Measurements from ENCODE around the gene ARFGAP1.
"Not testable (repeated sequence)": the region's sequence is repeated elsewhere in the genome, so short reads cannot be mapped to it uniquely, and the experiment has no call there.

The ARFGAP1 gene

DNA sequence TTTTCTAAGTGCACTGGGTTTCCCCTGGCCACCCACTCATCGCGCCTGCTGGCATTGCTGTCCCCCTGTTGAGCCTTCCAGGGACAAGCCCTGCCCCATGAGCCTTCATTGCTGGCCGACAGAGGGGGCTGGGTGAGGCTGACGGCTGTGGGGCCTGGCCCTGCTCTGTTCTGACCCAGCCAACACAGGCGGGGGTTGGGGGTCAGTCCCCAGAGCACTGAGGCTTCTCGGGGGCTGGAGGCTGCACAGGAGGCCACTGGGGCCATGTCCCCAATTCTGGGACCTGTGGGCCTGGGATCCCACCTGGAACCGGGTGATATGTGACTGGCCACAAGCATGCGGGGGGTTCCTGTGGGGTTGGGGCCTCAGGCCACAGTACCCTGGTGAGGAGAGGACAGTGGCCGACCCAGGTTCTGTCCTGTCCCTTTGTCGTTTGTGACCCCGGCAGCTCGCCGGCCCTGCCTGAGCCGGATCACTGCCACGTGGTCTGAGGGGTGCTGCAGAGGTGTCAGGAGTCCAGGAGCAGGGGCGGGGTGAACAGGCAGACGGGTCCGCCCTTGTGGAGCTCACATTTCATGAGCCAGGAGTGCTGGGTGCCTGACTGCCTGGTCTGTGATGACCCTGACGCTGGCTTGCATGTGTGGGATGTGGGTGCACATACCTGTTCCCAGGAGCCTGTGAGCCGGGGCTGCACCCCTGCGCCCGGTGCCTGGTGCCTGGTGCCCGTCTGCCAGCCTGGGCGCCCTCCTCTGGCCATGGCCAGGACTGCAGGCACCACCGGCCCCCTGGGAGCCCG, 18.3 kb downstream of the ARFGAP1 start:
- peak; percentile 44 for DNase-seq (ENCODE audit: low spot score)

DNA sequence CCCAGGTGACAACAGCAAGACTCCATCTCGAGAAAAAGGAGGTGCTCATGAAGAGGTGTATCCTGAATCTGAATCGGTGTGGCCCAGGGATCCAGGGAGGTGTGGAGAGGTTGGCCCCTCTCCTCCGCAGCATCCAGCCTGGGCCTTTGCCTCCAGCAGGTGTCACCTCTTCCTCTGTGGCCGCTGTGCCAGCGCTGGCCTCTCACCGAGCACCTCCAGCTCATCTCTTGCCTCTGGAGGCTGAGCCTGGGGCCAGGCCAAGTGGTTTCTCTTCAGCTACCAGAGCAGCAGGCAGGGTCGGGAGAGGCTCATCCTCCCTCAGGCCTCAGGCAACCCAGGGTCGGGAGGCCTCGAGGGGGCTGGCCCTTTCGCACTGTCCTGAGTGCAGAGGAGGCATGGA, 19.2 kb downstream of the ARFGAP1 start:
- no peak for DNase-seq (ENCODE audit: low spot score)

DNA sequence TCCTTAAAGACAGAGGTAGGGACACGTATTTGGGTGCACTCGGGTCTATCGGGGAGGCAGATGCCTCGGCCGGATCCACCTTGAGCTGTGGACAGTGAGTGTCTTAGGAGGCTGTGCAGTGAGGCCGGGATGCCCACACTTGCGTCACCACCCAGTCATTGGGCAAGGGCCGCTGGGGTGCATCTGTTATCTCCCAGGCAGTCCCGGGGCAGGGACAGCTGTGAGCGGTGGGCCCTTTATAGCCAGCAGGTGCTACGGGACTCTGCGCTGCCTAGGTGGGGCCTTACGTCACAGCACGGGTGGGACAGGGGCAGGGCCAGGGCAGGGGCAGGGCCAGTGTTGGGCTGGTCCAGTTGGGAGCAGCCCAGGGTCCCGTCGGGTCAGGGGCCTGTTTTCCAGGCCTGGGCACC, 19.7 kb downstream of the ARFGAP1 start:
- no peak for DNase-seq (ENCODE audit: low spot score)

DNA sequence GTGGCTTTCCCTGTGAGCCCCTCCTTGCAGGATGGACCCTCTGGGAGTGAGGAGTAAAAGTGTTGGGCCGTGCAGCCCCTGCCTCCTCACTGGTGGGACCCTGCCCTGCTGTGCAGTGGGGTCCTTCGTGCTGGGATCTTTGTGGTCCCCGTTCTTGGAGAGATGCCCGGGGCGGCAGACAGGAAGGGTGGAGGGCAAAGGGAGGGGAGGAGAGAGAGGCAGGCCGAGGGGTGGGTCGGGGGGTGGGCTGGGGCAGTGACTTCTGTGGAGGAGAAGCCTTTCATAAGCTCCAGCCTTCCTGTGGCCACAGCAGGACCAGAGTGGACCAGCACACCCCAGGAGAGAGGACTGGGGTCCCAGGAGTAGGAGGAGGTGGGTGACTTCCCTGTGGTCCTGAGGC, 20.3 kb downstream of the ARFGAP1 start, which contains the start of gene COL20A1:
Gene COL20A1 (plus strand): TSS at position 283 of the 400 bp plus-strand sequence. CDS start 1,922 bp downstream, outside the sequence.
- DNase-seq (ENCODE audit: low spot score), result no peak

DNA sequence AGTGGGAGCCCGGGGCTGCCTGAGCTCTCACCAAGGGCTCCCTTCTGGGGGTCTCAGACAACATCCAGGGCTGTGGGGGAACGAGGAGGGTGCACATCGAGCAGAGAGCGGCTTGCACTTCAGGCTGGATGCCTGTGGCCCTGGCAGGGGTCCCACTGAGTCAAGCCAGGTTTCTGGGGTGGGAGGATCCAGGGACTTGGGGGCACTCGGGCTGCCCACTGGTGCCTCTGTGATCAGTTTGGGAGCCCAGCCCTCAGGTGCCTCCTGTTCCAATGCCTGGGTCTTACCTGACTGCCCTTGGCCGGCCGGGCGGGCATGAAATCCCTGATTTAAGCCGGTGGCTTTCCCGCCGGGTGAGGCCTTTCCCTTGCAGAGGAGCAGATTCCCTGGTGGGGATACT, 20.8 kb downstream of the ARFGAP1 start:
- no peak for DNase-seq (ENCODE audit: low spot score)

DNA sequence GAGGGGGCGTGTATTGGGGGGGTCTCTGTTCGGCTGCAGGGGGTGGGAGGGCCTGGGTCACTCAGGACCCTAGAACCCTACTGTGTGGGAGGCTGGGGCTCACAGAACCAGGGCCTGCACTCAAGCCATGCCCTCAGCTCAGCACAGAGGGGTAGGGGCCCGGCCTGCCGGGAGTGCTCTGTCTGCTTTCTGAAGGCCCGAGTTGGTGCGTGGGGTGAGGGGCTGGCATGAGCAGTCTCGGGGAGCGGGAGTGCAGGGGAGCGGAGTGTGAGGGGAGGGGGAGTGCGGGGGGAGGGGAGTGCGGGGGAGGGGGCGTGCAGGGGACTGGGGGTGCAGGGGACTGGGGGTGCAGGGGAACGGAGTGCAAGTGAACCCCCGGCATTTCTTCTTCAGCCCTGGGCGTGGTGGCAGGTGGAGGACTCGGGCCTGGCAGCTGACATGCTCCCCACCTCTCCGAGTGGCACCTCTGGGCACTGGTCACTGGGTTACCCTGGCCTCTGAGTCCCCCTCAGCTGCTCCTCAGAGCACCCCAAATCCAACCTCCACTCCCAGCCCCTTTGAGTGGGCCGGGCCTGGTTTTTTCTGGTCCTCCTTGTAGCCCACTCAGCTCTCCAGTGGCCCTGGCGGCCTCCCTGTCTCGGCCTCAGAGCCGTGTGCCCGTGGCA, 21.4 kb downstream of the ARFGAP1 start:
- no peak for DNase-seq (ENCODE audit: low spot score)

DNA sequence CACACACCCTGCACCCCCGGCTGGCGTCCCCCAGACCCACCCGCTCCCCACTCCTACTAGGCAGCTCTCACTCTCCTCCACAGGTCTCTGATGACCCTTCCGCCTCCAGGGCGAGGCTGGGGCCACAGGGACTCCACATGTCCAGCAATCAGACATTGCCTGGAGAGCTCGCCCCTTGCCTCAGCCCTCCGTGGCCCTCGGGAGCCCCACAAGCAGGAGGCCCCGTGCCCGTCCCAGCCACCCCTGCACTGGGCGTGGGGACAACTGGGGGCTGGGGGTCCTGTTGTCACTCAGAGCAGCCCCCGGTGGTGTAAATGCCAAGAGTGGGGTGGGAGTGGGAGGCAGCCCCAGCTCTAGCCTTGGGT, 21.9 kb downstream of the ARFGAP1 start:
- no peak for DNase-seq (ENCODE audit: low spot score)

DNA sequence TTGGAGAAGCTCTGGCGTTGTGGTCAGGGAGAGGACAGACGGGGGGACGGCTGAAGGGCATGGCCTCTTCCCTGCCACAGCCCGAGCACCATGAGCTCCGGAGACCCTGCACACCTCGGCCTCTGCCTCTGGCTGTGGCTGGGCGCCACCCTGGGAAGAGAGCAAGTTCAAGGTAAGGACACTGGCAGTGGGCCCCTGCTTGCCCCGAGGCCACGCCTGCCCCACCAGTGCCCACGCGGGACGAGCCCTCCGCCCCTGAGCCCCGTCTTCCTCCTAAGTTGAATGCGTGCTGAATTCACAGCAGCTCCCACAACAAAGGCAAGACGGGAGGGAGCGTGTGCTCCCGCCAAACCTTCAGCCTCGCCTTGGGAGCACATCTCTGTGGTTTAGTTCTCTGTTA, 22.4 kb downstream of the ARFGAP1 start:
- DNase-seq (ENCODE audit: low spot score), result no peak

DNA sequence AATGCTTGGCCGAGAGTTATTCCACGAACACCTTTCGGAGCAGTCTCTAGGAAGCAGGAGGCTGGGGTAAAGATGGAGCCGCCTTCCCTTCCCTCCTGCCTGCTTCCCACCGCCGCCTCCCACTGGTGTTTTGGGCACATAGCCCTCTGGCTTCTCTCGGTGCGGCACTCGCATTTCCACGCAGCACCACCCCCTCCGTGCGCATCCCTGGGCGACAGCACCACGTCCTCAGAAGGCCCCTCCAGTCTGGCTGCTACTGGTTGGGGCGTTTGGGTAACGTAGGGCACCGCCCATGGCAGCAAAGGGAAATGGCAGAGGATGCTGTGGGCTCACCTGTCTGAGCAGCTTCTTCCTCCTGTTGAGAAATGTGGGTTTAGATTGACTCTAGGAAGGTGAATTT, 22.8 kb downstream of the ARFGAP1 start:
- no peak for DNase-seq (ENCODE audit: low spot score)

DNA sequence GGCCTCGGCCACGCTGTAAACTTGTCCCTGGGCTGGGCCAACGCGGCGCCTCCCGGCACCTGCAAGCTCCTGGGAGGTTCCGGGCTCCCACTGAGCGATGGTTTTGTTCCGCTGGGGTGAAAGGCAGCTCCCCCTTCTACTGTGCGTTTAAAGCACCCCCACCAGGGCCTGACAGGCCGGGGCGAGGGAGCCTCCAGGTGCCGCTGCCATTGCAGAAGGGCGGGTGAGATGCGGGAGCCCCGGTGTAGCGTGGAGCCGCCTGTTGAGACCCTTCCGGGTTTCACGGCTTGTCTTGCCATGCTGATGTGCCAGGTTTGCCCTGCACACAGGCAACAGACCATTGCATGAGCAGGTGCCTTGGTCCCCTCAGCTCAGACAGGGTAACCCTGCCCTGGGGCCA, 23.2 kb downstream of the ARFGAP1 start:
- no peak for DNase-seq (ENCODE audit: low spot score)

DNA sequence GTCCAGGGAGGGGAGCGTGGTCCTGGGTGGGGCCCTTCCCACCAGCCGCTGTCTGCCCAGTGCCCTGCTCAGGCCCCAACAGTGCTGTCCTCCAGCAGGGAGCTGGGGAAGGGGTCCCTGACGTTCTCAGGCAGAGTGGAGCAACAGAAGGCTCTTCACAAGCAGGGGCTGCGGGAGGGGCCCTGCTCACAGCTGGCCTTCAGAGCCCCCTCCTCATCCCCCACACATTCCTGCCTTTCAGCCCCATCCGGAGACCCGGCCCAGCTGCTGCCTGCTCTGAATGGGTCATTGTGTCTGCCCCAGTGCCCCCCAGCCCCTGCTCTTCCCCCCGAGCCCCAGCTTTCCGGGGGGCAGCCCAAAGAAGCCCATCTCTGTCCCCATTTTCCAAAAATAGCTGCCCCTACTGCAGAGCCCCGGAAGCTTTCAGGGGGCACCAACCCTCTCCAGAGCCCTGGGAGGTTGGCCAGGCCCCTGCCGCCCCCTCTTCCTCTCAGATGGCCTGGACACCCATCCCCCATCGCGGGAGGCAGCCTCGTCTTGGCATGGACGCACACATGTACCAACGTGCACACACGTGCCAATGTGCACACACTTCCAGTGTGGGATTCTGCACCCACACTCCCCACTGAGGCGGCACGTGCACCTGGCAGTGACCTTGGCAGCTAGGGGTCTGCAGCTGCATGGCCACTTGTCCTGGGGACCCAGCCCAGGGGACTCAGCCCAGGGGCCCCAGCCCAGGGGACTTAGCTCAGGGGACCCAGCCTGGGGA, 24.1 kb downstream of the ARFGAP1 start:
- DNase-seq (ENCODE audit: low spot score), result no peak

DNA sequence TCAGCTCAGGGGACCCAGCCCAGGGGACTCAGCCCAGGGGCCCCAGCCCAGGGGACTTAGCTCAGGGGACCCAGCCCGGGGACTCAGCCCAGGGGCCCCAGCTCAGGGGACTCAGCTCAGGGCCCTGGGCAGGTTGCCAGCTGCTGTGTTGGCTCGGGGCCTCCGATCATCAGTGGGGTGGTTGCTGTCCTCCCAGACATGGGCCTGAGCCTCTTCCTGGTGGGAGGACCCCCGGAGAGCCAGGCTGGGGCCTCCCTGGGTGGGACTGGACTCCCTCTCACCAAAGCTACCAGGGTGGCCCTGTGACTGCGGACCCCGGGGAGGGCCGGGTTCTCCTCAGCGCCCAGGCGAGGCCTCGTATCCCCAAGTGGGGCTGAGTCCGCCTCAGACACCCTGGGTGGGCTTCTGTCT, 24.8 kb downstream of the ARFGAP1 start:
- DNase-seq (ENCODE audit: low spot score), result no peak

DNA sequence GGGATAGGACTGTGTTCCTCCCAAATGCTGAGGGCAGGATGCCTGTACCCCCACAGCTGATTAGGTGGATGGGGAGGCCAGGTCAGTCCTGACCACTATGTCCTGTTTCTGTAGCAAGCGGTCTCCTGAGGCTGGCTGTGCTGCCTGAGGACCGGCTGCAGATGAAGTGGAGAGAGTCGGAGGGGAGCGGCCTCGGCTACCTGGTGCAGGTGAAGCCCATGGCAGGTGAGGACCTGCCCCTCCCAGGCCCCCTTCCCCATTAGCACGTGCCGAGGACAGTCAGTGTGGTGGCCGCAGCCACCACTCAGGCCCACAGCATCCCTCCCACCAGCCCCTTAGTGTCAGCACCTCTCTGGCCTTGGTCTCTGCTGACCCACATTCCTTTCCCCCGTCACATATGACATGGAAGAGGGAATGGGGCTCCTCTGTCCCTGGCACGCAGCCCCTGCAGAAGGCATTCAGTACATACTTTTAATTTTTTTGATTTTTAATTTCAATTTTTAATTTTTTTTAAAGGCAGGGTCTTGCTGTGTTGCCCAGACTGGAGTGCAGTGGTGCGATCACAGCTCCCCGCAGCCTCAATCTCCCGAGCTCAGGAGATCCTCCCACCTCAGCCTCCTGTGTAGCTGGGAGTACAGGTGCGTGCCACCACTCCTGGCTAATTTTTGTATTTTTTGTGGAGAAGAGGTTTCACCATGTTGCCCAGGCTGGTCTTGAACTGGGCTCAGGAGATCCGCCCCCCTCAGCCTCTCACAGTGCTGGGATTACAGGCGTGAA, 25.4 kb downstream of the ARFGAP1 start:
- no peak for DNase-seq (ENCODE audit: low spot score)

DNA sequence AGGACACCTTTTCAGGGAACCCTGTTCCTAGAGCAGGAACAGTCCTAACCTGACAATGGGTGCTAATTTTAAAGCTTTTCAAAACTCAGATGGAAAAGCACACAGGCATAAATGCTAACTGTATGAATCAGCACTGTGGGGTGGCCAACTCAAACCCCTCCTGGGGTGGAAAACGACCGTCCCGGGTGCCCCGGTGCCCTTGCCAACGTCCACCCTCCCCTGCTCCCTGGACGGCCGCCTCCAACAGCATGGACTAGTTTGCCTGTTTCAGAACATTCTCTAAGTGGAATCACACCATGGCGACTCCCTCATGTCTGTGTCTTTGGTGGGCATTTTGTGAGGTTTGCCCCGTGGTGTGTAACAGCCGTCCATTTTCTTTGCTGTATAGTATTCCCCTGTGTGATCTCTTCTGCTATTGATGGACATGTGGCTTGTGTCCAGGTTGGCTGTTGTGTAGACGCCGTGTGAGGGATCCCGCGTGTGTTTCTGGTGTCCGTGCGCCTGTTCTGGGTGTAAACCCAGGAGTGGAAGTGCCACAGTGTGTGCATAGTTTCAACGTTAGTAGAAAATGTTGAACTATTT, 26.2 kb downstream of the ARFGAP1 start:
- no peak for DNase-seq (ENCODE audit: low spot score)

DNA sequence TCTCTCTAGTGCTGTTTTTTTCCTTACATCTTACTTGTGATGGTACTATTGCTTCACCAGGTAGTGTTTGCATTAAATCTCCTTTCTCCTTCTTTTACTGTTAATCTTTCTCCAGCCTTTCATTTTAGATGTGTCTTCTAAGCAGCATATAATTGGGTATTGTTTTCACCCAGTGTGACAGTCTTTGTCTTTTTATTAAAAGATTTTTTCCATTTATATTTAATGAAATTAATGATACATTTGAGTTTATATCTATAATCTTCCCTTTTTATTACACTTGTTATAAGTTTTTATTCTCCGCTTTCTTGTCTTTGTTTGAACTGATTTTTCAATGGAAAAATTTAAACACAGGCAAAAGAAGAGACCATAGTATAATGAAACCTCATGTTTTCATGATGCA, 29.1 kb downstream of the ARFGAP1 start:
- no peak for DNase-seq (ENCODE audit: low spot score)

DNA sequence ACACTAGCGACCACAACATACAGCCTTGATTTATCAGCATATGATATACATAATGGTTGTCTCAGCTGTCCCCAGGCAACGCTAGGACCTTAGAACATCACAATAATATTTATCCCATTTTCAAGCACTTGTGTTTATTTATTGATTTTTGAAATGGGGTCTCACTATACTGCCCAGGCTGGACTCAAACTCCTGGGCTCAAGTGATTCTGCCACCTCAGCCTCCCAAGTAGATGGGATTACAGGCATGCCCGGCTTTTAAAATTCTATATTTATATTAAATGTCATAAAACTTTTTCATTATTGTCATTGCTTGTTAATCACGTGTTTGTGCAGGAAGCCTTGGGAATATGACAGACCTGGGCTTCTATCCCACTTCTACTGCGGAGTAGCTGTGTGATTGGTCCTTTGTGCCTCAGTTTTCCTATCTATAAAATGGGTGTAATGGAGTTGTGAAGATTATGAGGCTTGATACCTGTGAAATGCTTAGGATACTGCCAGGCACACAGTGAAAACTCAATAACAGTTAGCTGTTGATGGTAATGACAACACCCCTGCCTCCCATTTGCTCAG, 30.6 kb downstream of the ARFGAP1 start:
- no peak for DNase-seq (ENCODE audit: low spot score)

DNA sequence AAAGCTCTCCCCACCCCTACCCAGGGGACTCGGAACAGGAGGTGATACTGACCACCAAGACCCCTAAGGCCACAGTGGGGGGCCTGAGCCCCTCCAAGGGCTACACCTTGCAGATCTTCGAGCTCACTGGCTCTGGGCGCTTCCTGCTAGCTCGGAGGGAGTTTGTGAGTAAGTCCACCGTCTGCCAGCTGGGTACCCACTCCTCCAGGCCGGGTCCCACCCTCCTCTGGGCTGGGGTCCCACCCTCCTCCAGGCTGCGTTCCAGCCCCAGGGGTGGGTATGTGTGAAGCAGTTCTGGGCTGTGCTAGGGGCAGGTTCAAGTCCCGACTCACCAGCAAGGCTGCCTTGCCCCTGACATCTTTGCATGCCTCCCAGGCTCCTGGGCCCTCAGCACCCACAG, 32.8 kb downstream of the ARFGAP1 start:
- DNase-seq (ENCODE audit: low spot score), result no peak

DNA sequence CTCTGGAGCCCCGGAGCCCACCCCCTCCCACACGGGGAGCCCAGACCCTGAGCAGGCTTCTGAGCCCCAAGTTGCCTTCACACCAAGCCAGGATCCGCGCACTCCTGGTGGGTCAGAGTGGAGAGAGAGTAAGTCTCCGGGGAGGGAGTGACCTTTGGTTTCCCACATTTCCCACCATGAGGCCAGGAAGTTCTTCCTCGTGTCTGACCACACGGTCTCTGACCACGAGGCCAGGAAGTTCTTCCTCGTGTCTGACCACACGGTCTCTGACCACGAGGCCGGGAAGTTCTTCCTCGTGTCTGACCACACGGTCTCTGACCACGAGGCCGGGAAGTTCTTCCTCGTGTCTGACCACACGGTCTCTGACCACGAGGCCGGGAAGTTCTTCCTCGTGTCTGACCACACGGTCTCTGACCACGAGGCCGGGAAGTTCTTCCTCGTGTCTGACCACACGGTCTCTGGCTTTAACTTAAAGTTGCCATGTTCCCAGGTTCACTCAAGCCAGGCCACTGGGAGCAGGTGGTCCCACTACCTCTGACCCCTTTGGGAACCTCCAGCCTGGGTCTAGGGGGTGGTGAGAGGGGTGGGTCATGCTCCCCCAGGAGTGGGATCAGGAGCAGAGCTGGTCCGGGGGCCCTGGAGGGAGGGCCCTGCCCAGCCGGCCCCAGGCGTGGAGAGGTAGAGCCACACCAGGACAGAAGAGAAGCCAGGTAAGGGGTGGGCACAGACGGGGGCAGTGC, 33.5 kb downstream of the ARFGAP1 start:
- not testable (repeated sequence) for DNase-seq (ENCODE audit: low spot score)

DNA sequence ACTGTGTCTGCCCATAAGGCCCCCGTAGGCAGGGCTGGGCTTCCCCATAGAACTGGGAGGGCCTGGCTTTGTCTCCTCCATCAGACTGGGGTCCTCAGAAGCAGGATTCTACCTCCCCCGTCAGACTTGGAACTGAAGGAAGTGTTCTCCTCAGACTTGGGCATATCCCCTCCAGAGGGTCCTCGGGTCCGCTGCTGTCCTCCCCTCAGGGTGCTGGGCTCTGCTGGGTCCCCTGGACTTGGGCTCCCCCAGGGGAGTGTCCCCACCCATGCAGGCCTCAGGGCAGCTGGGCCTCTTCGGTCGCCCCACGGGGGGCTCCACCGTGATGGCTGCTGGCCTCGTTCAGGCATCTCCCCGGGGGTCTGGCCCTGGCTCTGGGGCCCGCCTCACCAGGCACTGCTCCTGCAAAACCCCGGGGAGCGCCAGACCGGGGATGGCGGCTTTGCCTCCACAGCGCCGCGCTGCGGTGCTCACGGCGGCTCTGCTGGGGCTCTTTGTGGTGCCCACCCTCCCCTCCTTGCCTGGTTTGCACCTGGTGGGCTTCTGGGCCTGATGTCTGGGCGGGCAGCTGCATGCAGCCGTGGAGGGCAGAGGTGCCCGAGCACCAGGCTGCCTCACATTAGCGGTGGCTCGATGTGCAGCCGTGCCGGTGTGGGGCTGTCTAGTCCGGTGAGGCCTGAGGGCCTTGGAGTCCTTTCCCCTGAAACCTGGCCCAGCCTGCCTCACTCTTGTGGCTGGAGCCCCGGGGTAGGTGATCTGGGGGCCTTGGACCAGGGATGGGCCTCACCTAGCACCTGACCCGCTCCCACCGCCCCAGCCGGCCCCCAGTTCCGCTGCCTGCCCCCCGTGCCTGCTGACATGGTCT, 34.3 kb downstream of the ARFGAP1 start:
- no peak for DNase-seq (ENCODE audit: low spot score)

Data from CD4-positive, alpha-beta T cell treated with Interleukin-2 at 100 ng/mL for 4 hours (primary cell).